B cell (primary cell): ENCODE data around the gene WASHC4. TPM values are rescaled to one million over a fixed set of nuclear protein-coding genes. Genes with fewer than 3 reads are reported as not detected.

Source experiments
- ATAC-seq: fragments of 200-7000 bp; cut with Tn5 transposase; one replicate; pipeline ENCODE4 v1.10.0; 2021; ENCODE audit warnings: low read depth, mild to moderate bottlenecking, moderate number of reproducible peaks, moderate library complexity
- CTCF ChIA-PET: fragments of 350-600 bp; sonication (Branson Sonifier 250); formaldehyde crosslinking; loops from one replicate; lab custom pipeline; 2021; ENCODE audit warnings: antibody characterized with exemption, inconsistent platforms; lab: Charles Lee
- POLR2A ChIA-PET: fragments of 350-600 bp; sonication (Branson Sonifier 250); formaldehyde crosslinking; loops from one replicate; lab custom pipeline; 2021; ENCODE audit warnings: antibody characterized with exemption; lab: Charles Lee
- DNase-seq: peaks from one replicate; pipeline ENCODE4 v3.0.0; 2013
- H2AFZ ChIP-seq: 2 replicates; pipeline ENCODE4 v1.6.1; 2012; ENCODE audit warnings: mild to moderate bottlenecking, low read depth, low read length; ENCODE audit not compliant: insufficient read depth, poor library complexity, severe bottlenecking
- H3K27ac ChIP-seq, 2 donors: 1 replicate in 1 of 2; 2 replicates in 1 of 2; pipeline ENCODE4 v1.5.1; 2012 to 2013; ENCODE audit warnings: low read length in 2 of 2, mild to moderate bottlenecking in 2 of 2, moderate library complexity in 1 of 2
- H3K27me3 ChIP-seq, 4 experiments: fragments of 200-600 bp in 1 of 4; sonication (generic) in 1 of 4; replicated peaks in 1 of 4; 1 replicate in 2 of 4; 2 replicates in 2 of 4; pipeline versions ENCODE4 v1.6.1 to v1.7.0; 2013 to 2016; ENCODE audit warnings: low read length in 3 of 4, mild to moderate bottlenecking in 2 of 4, mixed read lengths in 1 of 4, moderate library complexity in 1 of 4; ENCODE audit not compliant: insufficient read depth in 4 of 4, control insufficient read depth in 3 of 4; ENCODE audit errors: control extremely low read depth in 1 of 4
- H3K36me3 ChIP-seq, 2 experiments: replicated peaks in 1 of 2; 1 replicate in 1 of 2; 2 replicates in 1 of 2; pipeline versions ENCODE4 v1.6.1 to v1.7.1; 2013; ENCODE audit warnings: low read length in 1 of 2; ENCODE audit not compliant: insufficient read depth in 2 of 2, control insufficient read depth in 1 of 2; ENCODE audit errors: control extremely low read depth in 1 of 2, extremely low read depth in 1 of 2
- H3K4me1 ChIP-seq, 2 donors: fragments of 200-600 bp in 1 of 2; sonication (generic) in 1 of 2; 1 replicate in 1 of 2; 2 replicates in 1 of 2; pipeline versions ENCODE4 v1.5.1 to v1.6.1; 2013 to 2017; ENCODE audit warnings: low read length in 2 of 2; ENCODE audit not compliant: control insufficient read depth in 2 of 2, insufficient read depth in 2 of 2
- H3K4me2 ChIP-seq: replicated peaks from 2 replicates; pipeline ENCODE3; 2012; ENCODE audit warnings: mild to moderate bottlenecking, low read depth, low read length; ENCODE audit not compliant: poor library complexity, severe bottlenecking
- H3K4me3 ChIP-seq, 5 experiments: fragments of 200-600 bp in 1 of 5; sonication (generic) in 1 of 5; 1 replicate in 3 of 5; 2 replicates in 2 of 5; pipeline versions ENCODE4 v1.5.1 to v1.7.0; 2011 to 2016; ENCODE audit warnings: low read length in 4 of 5, mild to moderate bottlenecking in 4 of 5, low read depth in 2 of 5, control low read depth in 1 of 5, moderate library complexity in 1 of 5; ENCODE audit not compliant: insufficient read depth in 1 of 5; ENCODE audit errors: control extremely low read depth in 1 of 5, extremely low read depth in 1 of 5
- H3K79me2 ChIP-seq: fragments of 200-600 bp; sonication (generic); one replicate; pipeline ENCODE4 v1.6.0; 2016; ENCODE audit warnings: low read length; ENCODE audit not compliant: control insufficient read depth, insufficient read depth
- H3K9ac ChIP-seq: fragments of 200-600 bp; sonication (generic); 2 replicates; pipeline ENCODE4 v1.6.1; 2017; ENCODE audit warnings: mild to moderate bottlenecking, low read length, moderate library complexity
- H3K9me3 ChIP-seq, 3 donors: one replicate each; pipeline versions ENCODE4 v1.6.1 to v1.7.1; 2013; ENCODE audit warnings: low read length in 2 of 3; ENCODE audit not compliant: control insufficient read depth in 2 of 3, insufficient read depth in 1 of 3; ENCODE audit errors: control extremely low read depth in 1 of 3
- H4K20me1 ChIP-seq: 2 replicates; pipeline ENCODE4 v1.6.0; 2012; ENCODE audit warnings: mild to moderate bottlenecking, low read length; ENCODE audit not compliant: insufficient read depth, control insufficient read depth, poor library complexity, severe bottlenecking
- H3K27ac Mint-ChIP-seq: one replicate; pipeline ENCODE4 v1.8.0; 2021; ENCODE audit warnings: mixed read lengths
- H3K27me3 Mint-ChIP-seq: one replicate; pipeline ENCODE4 v1.8.0; 2021; ENCODE audit warnings: mixed read lengths
- H3K4me1 Mint-ChIP-seq: one replicate; pipeline ENCODE4 v1.8.0; 2021; ENCODE audit warnings: mixed read lengths
- H3K4me3 Mint-ChIP-seq: one replicate; pipeline ENCODE4 v1.8.0; 2021; ENCODE audit warnings: mixed read lengths
- H3K9me3 Mint-ChIP-seq: one replicate; pipeline ENCODE4 v1.8.0; 2022; ENCODE audit warnings: mixed read lengths; ENCODE audit not compliant: insufficient read depth
- EZH2 ChIP-seq: IDR thresholded peaks from 2 replicates; pipeline ENCODE4 v1.6.1; 2012; ENCODE audit warnings: borderline replicate concordance, low read depth, mild to moderate bottlenecking, moderate library complexity, low read length; ENCODE audit not compliant: insufficient read depth, poor library complexity, severe bottlenecking
- WGBS: methylation state at CpG from one replicate; pipeline ENCODE4 v1.1.5; 2013; ENCODE audit warnings: missing lambda C conversion rate; ENCODE audit not compliant: insufficient coverage; 5-methylcytosine and 5-hydroxymethylcytosine counted together
- intact Hi-C: fragments of 100-400 bp; cut with micrococcal nuclease; formaldehyde crosslinking; loops from one replicate; pipeline ENCODE4 v1.10.0; 2022
- polyA plus RNA-seq: library from polyadenylated mRNA; depleted of rRNA; stranded (reverse); fragments of >200 nt; gene quantifications from 2 replicates; pipeline ENCODE4 v1.2.3, GENCODE V29; 2012
- total RNA-seq, 2 donors: library from RNA; stranded (reverse); fragments of 120-200 nt in 1 of 2; gene quantifications; 1 replicate in 1 of 2; 2 replicates in 1 of 2; pipeline versions ENCODE4 v1.2.3 to v1.2.4, GENCODE V29; 2013 to 2022
- TF ChIP-seq, protein P1 (sequence below): fragments of 200-600 bp; IDR thresholded peaks from one replicate; pipeline ENCODE4 v1.8.0; 2022; ENCODE audit warnings: antibody characterized with exemption, mild to moderate bottlenecking

Gene WASHC4
- total and polyA plus RNA-seq, 2 donors (not counting 1 experiment from before 2014, with no cell fraction given), result 55.2 to 240 TPM

- H3K4me2 ChIP-seq, result peak overlapping the region; percentile 91
- CTCF ChIA-PET, result interaction anchor here (1.7 kb wide), 1 partner anchor 725 kb away, joined by 4 read pairs; no protein-coding TSS in a partner anchor
- H3K9ac ChIP-seq, result peak overlapping the region; percentile 98
- 3% methylated on average over 6 of the region's 15 CpGs for WGBS
- peaks cover 24% of the 10 kb centered on the region for H4K20me1 ChIP-seq
- peaks cover under 1 to 11% of the 10 kb centered on the region in 2 experiments for H3K36me3 ChIP-seq
- H2AFZ ChIP-seq, result peak overlapping the region; percentile 97
- no peak for DNase-seq
- H3K4me3 Mint-ChIP-seq, result peak overlapping the region; percentile 98
- peak overlapping the region; percentile 37 to 98 for H3K27ac ChIP-seq
- H3K79me2 ChIP-seq, result peaks cover 50% of the 10 kb centered on the region
- peak overlapping the region; percentile 76 to 99 (median 96) for H3K4me3 ChIP-seq
- H3K9me3 ChIP-seq, result peaks cover 0 to 3% (median 0%) of the 10 kb centered on the region in 3 donors
- intact Hi-C loops, result loop anchor here (1.0 to 5.0 kb wide), 10 partner anchors 22 to 1265 kb away; partner anchors contain the start of genes ALDH1L2, APPL2, C12orf75 and EID3
- H3K27me3 Mint-ChIP-seq, result peaks cover 9% of the 10 kb centered on the region
- H3K4me1 ChIP-seq, result peaks cover 7 to 29% of the 10 kb centered on the region in 2 donors
- peaks cover 3% of the 10 kb centered on the region for H3K9me3 Mint-ChIP-seq
- TF ChIP-seq EZH2, result no peak
- TF ChIP-seq, protein P1, sequence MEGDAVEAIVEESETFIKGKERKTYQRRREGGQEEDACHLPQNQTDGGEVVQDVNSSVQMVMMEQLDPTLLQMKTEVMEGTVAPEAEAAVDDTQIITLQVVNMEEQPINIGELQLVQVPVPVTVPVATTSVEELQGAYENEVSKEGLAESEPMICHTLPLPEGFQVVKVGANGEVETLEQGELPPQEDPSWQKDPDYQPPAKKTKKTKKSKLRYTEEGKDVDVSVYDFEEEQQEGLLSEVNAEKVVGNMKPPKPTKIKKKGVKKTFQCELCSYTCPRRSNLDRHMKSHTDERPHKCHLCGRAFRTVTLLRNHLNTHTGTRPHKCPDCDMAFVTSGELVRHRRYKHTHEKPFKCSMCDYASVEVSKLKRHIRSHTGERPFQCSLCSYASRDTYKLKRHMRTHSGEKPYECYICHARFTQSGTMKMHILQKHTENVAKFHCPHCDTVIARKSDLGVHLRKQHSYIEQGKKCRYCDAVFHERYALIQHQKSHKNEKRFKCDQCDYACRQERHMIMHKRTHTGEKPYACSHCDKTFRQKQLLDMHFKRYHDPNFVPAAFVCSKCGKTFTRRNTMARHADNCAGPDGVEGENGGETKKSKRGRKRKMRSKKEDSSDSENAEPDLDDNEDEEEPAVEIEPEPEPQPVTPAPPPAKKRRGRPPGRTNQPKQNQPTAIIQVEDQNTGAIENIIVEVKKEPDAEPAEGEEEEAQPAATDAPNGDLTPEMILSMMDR, result no peak
- H3K27ac Mint-ChIP-seq, result peak overlapping the region; percentile 99
- POLR2A ChIA-PET, result interaction anchor here (0.6 to 1.4 kb wide), 3 partner anchors 129 to 820 kb away, joined by 3 to 8 read pairs (median 5); partner anchors contain the start of gene APPL2
- ATAC-seq, result peak; percentile 0
- H3K27me3 ChIP-seq, result peaks cover 0 to 9% (median 0%) of the 10 kb centered on the region in 4 experiments
- peaks cover 25% of the 10 kb centered on the region for H3K4me1 Mint-ChIP-seq
These were observed 399 bp upstream of the WASHC4 start for GRCh38 chr12:105107171-105107493.
